HG02943 (cell line): Measurements from ENCODE around the gene FXR1.
A peak's percentile ranks its signal among the peaks of the same experiment; 100 is the strongest.
"Not testable (repeated sequence)": the region's sequence is repeated elsewhere in the genome, so short reads cannot be mapped to it uniquely, and the experiment has no call there.

ENCODE experiments used
- ATAC-seq: cut with Tn5 transposase; IDR thresholded peaks from one replicate; pipeline ENCODE4 v1.9.1; 2021; ENCODE audit warnings: mild to moderate bottlenecking, low read depth, moderate library complexity; ENCODE audit not compliant: unreplicated experiment

The FXR1 gene

GRCh38 chr3:180930526-180930925 lies 18.1 kb downstream of the FXR1 start:
- ATAC-seq = no peak

DNA sequence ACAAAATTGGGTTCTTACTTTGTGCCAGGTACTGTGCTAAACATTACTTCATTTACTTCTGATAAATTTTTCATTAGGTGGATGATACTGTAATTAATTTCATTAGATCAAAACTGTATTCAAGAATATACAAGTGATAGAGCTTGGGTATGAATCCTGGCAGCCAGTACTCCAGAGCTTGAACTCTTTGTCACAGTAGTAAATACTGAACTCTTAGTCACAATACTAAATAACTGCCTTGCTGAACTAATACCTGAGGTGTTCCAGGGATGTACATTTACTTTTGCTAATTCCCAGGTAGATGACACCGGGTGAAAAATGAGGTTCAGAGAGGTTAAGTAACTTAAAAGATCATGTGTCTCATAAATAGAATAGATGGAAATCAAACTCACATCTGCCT lies 20.3 kb downstream of the FXR1 start:
- ATAC-seq = no peak

DNA sequence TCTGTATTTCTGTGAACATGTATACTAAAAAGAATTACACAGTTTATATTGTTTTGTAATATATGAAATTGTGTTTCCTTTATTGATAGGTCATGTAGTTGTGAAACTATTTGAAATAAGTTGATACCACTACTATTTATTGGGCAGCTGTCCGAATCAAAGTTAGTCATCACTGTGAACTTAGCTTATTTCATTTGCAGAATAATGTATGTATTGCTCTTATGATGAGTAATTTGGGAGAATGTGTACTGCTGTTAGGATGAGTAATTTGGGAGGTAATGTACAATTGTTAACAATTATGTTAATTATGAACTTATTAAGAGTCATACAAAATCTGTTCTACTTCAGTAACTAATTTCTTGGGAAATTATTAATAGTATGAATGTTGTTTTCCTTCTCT lies 22.2 kb downstream of the FXR1 start:
- ATAC-seq = no peak

DNA sequence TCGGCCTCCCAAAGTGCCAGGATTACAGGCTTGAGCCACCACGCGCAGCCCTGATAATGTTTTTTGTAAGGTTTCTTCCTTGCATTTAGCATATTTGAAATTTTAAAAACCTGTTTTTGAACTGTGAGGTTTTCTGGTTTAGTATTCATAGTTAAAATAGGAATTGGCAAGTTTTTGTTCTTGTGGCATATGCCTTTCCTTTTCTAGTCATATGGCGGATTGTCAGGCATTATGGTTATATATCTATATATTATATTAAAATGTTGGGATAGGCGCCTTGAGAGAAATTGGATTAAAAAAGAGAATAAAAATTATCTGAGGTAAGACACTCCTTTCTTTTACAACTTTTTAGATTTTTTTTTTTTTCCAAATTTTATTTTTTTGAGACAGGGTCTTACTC lies 28.4 kb downstream of the FXR1 start:
- no peak for ATAC-seq

DNA sequence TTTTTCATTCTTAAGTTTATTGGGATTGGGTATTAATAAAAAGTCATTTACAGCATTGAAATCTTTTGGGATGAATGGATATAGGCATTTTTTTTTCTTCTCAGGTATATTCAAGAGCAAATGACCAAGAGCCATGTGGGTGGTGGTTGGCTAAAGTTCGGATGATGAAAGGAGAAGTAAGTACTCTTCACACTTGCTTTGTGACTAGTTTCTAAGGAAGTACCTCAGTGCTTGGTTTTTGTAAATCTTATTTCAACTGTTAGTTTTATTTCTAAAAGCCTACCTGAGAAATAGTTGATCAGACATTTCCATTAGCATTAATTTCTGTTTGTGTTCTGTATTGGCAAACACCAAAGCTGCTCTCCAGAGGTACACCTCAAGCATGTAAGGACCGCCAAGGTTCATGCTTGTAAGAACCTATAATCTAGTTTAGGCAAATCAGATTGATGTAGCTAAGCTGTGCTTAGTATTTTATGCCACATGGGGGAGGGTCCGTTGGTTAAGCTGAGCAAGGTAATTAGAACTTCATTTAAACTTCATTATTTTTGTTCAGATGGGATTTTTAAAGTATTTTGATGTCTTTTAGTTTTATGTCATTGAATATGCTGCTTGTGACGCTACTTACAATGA lies 35.4 kb downstream of the FXR1 start:
- ATAC-seq = no peak

DNA sequence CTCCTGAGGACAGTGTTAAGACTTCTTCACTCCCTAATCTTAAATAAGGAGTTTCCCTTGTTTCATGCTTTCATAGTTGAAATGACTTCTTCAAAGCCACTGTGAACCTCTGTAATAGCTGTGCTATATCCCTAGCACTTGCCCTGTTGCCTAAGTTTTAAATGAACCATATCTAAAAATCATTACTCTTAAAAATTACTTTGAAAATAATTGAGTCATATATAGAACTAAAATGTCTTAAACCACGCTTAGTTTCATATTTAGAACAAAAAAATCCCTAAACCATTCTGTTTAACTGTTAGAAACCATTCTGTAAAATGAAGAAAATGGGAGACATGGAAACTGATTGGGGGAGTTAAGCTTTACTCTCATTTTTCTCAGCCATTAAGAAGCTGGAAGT lies 47.2 kb downstream of the FXR1 start:
- ATAC-seq = no peak

DNA sequence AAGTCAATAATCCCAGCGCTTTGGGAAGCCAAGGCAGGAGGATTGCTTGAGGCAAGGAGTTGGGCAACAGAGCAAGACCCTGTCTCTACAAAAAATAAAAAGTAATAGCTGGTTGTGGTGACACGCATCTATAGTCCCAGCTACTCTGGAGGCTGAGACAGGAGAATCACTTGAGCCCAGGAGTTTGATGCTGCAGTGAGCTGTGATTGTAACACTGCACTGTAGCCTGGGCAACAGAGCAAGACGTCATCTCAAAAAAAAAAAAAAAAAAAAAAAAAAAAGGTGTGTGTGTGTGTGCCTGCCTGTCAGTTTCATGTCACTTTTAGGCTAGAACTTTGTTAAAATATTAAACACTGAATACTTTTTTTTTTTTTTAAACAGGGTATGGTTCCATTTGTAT lies 48.6 kb downstream of the FXR1 start:
- no peak for ATAC-seq

- ATAC-seq = no peak
Measured at GRCh38 chr3:180961552-180961951, 49.1 kb downstream of the FXR1 start.

DNA sequence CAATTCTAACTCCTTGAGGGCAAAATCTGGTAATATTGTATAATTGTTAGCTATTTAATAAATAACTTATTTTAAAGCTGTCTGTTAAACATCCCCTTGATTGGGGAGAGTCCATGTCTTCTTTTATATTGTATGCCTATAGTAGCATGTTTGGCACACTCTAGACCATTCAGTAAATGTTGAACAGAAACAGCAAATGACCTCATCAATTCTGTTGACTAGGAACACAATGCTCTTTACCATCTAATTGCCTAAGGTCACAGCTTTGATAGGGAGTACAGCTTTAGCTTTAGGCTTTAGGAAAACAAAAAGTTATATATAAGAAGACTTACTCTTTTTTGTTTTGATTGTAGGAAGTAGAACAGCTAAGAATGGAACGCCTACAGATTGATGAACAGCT lies 50.1 kb downstream of the FXR1 start:
- no peak for ATAC-seq

GRCh38 chr3:180970931-180971330 lies 58.5 kb downstream of the FXR1 start:
- no peak for ATAC-seq

GRCh38 chr3:180973543-180973942 lies 61.1 kb downstream of the FXR1 start:
- peak; percentile 76 for ATAC-seq

GRCh38 chr3:180974286-180974685 lies 61.8 kb downstream of the FXR1 start:
- no peak for ATAC-seq

GRCh38 chr3:180977498-180977897 lies 65.0 kb downstream of the FXR1 start:
- ATAC-seq = no peak

- no peak for ATAC-seq
Measured at GRCh38 chr3:180979961-180980360, 67.5 kb downstream of the FXR1 start.

DNA sequence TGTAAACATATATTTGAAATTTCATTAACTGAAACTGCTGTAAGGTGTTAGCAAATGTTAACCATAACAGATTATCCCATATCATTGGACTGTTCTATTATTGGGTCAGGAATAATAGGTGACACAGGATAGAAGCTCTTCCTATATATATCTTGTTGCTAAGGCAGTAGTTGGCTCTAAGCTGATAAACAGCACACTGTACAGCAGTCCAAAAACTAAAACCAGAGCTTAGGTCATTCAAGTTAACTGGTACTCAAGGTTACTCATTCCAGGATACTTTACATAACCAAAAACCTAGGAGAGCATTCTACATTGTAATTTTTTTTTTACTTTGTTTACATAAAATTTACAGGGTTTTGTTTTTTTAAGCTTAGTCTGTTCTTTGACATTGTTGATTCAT lies 68.1 kb downstream of the FXR1 start:
- no peak for ATAC-seq

GRCh38 chr3:180981912-180982311 lies 69.4 kb downstream of the FXR1 start:
- no peak for ATAC-seq

- ATAC-seq = no peak
Measured at GRCh38 chr3:180983136-180983535, 70.7 kb downstream of the FXR1 start.

DNA sequence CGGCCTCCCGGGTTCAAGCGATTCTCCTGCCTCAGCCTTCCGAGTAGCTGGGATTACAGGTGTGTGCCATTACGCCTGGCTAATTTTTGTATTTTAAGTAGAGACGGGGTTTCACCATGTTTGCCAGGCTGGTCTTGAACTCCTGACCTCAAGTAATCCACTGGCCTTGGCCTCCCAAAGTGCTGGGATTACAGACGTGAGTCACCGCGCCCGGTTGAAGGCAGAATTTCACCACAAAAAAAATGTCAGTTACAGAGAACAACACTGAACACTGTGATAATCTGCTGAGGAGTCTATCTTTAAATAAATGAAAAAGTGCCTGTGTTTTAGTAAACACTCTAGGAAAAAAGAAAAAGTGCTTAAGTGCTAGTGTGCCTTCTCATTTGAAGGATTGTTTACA lies 73.9 kb downstream of the FXR1 start:
- ATAC-seq = not testable (repeated sequence)

DNA sequence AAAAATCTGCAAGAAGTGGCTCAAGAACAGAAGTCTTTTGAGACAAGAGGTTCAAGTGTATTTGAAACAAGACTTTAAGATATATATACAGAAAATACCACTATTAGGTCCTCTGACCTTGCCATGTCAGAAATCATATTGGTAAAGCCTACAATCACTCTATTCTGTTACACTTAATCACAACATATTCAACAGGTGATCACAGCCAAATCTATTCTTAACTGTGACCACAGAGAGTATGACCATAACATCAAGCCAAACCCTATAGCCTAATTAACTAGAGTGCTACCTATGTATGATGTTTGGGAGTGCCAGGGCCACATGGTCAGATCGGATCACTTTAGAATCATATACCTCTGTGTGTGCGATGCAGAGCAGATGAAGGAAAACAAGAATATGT lies 74.9 kb downstream of the FXR1 start:
- ATAC-seq = no peak

DNA sequence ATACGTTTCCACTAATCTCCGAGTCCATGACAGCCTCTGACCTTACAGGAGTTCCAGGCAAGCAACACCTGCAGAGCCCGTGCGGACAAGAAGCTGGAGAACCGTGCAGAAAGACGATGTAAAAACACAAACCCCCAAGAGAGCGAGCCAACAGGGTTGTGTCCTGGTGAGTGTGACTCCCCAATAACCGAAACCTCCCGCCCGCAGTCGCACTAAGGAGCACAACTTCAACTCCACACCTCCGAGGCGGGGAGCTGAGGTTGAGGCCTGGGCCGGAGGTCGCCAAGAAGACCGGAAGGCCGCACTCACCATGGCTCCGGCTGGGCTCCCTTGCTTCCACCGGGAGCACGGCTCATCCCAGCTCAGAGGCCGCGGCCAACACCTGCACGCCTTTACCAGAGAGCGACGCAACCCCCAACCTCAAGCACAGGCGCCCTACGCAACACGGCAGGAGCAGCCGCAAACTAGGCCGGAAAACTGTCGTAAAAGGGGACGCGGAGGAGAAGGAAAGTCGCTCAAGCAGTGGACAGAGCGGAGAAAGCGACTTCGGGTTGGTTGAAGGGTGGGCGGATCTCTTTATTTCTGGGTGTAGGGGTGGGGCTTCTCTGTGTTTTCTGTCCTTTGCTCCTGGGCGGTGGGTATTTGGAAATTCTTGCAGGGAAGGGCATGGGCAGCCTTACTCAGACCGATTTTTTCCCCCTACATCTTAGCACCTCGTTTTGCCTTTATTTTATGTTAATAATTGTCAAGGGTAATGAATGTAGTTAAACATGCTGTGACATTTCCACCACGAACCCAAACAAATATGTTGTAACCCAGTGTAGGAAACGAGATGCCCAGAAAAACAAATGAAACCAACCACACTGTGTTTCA lies 77.1 kb downstream of the FXR1 start, which contains the start of gene DNAJC19:
Gene DNAJC19 (minus strand): TSS at position 446 of the 873 bp plus-strand sequence. CDS start 134 bp downstream, at position 312.
- ATAC-seq = peak; percentile 97

GRCh38 chr3:180990505-180990904 lies 78.0 kb downstream of the FXR1 start:
- no peak for ATAC-seq

- no peak for ATAC-seq
Measured at GRCh38 chr3:180996415-180996932, 84.0 kb downstream of the FXR1 start.
